ENCODE measurements around the gene KRT25. TPM values are rescaled to one million over a fixed set of nuclear protein-coding genes. Genes with fewer than 3 reads are reported as not detected.

Gene KRT25
- polyA plus RNA-seq, 2 of the 4 experiments (the other 2 are of a cell fraction), result not detected

- ChIA-PET POLR2A (no interaction called here), CTCF (interaction anchor here (1.1 to 2.1 kb wide), 4 partner anchors 25 to 111 kb away, joined by 3 to 7 read pairs (median 4); no protein-coding TSS in a partner anchor)
- TF ChIP-seq MAFK (IDR thresholded peaks at IDR 0.05; ENCODE audit: partially characterized antibody) (peak; percentile 87), CHD2 (IDR thresholded peaks at IDR 0.05; ENCODE audit: low read length, partially characterized antibody) (no peak)
- Histone ChIP-seq H3K4me2 (no peak overlapping the region), H3K4me3 (no peak overlapping the region), H3K4me1 (no peaks in the 10 kb centered on the region), H3K9me3 (0 out of 3 replicates have a peak, but pooled peaks cover 2% of the 10 kb centered on the region), H3K27ac (no peak overlapping the region)
- FAIRE-seq, result peak; percentile 32
- WGBS (ENCODE audit: missing lambda C conversion rate), result 9% methylated on average over 1 of the region's 1 CpG
- no peak for ATAC-seq
- no peak for DNase-seq (ENCODE audit: low read depth in 1 of 2, low spot score in 1 of 2)
Measured at GRCh38 chr17:40730970-40731369, 24.2 kb downstream of the KRT25 start.

GRCh38 chr17:40727447-40728231, 27.5 kb downstream of the KRT25 start:
- TF ChIP-seq PBX3 (IDR thresholded peaks at IDR 0.05), result no peak
- TF ChIP-seq FOSL2 (IDR thresholded peaks at IDR 0.05), result no peak
- no peak for TF ChIP-seq FOSL2 (CRISPR knock-in tag; IDR thresholded peaks at IDR 0.05)
- TF ChIP-seq CEBPB (IDR thresholded peaks at IDR 0.05), result peak in 1 of 2 experiments; percentile 15; a peak in 1 of 4 replicates
- ChIA-PET CTCF (interaction anchor here (1.0 kb wide), 1 partner anchor 108 kb away, joined by 5 read pairs; no protein-coding TSS in a partner anchor), POLR2A (no interaction called here)
- DNase-seq (ENCODE audit: low read depth in 1 of 2, low spot score in 1 of 2) (no peak), FAIRE-seq (no peak), ATAC-seq (no peak)
- Histone ChIP-seq H3K4me2 (no peak overlapping the region), H3K4me1 (peaks cover 3% of the 10 kb centered on the region), H3K27ac (no peak overlapping the region), H3K4me3 (no peak overlapping the region), H3K9me3 (0 out of 3 replicates have a peak, but pooled peaks cover 2% of the 10 kb centered on the region)
- 64% methylated on average over 8 of the region's 8 CpGs for WGBS (ENCODE audit: missing lambda C conversion rate)

- ChIA-PET POLR2A (no interaction called here), CTCF (interaction anchor here (1.0 kb wide), 1 partner anchor 107 kb away, joined by 5 read pairs; no protein-coding TSS in a partner anchor)
- FAIRE-seq, result no peak
- 0 out of 3 replicates have a peak, but pooled peaks cover 2% of the 10 kb centered on the region for H3K9me3 ChIP-seq
- H3K4me2 ChIP-seq, result no peak overlapping the region
- peak in 1 of 2 experiments; percentile 20 for DNase-seq (ENCODE audit: low read depth in 1 of 2, low spot score in 1 of 2)
- no peak overlapping the region for H3K4me3 ChIP-seq
- TF ChIP-seq GATA3 (IDR thresholded peaks at IDR 0.05; ENCODE audit: borderline replicate concordance) (no peak), PBX3 (IDR thresholded peaks at IDR 0.05) (no peak), HEYL (CRISPR knock-in tag; IDR thresholded peaks at IDR 0.05) (no peak), NFE2L2 (conservative IDR thresholded peaks at IDR 0.05; ENCODE audit: low read length) (no peak), HMGXB4 (CRISPR knock-in tag; IDR thresholded peaks at IDR 0.05; ENCODE audit: borderline replicate concordance) (no peak), CTCF (IDR thresholded peaks at IDR 0.05) (peak; percentile 53), HES2 (IDR thresholded peaks at IDR 0.05) (no peak), NR3C1 (IDR thresholded peaks at IDR 0.05) (no peak), TFCP2L1 (CRISPR knock-in tag; IDR thresholded peaks at IDR 0.05) (no peak), KDM1A (IDR thresholded peaks at IDR 0.05; ENCODE audit: low read depth) (no peak), MYC (IDR thresholded peaks at IDR 0.05; ENCODE audit: borderline replicate concordance, low read length) (no peak), HOXB13 (CRISPR knock-in tag; IDR thresholded peaks at IDR 0.05; ENCODE audit: low read depth) (no peak), KDM5A (IDR thresholded peaks at IDR 0.05) (no peak), SMC3 (IDR thresholded peaks at IDR 0.05) (peak; percentile 55; the same call in 2 of the 3 replicates), HOXA7 (CRISPR knock-in tag; IDR thresholded peaks at IDR 0.05) (no peak), RAD21 (conservative IDR thresholded peaks at IDR 0.05 in 1 of 2, IDR thresholded peaks at IDR 0.05 in 1 of 2) (peak; percentile 45; a peak in 4 of 5 replicates), POLR2A (IDR thresholded peaks at IDR 0.05; ENCODE audit: low read length) (no peak), SREBF2 (IDR thresholded peaks at IDR 0.05) (no peak), E2F6 (IDR thresholded peaks at IDR 0.05; ENCODE audit: borderline replicate concordance, low read depth) (no peak)
- peak; percentile 61 to 71; a peak in 3 of 6 replicates for ATAC-seq
- peaks cover 10% of the 10 kb centered on the region for H3K4me1 ChIP-seq
- H3K27ac ChIP-seq, result no peak overlapping the region
- WGBS (ENCODE audit: missing lambda C conversion rate), result 64% methylated on average over 2 of the region's 2 CpGs
Measured at GRCh38 chr17:40726919-40727318, 28.2 kb downstream of the KRT25 start.

Data from A549 (cell line).